ENCODE data around the gene UIMC1.

The UIMC1 gene

DNA sequence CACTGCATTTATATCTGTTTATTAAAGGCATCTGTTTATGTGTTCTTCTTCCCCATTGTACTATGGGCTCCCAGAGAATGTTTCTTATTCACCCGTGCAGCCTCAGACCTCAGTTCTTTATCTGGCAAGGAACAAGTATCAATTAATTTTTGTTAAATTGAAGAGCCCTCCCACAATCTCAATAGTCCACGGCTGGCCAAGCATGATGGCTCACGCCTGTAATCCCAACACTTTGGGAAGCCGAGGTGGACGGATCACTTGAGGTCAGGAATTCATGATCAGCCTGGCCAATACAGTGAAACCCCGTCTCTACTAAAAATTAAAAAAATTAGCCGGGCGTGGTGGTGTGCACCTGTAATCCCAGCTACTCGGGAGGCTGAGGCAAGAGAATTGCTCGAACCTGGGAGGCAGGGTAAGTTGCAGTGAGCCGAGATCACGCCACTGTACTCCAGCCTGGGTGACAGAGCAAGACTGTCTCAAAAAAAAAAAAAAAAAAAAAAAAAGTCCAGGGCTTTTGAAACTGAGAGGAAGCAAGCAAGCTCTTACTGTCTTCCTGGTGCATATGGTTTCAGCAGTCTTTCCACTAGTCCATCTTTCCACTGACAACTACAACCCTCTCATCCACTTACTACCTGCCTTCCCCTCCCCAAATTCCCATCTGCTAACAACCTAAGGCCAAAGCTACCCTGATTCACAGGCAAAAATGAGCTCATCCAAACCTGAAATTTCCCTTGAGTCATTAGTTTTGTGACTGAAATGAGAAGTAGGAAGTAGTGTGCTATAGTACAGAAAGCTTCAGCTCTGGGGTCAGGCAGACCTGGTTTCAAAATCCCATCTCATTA is 105.1 kb downstream of the UIMC1 start:
- DNase-seq, result peak; percentile 56

DNA sequence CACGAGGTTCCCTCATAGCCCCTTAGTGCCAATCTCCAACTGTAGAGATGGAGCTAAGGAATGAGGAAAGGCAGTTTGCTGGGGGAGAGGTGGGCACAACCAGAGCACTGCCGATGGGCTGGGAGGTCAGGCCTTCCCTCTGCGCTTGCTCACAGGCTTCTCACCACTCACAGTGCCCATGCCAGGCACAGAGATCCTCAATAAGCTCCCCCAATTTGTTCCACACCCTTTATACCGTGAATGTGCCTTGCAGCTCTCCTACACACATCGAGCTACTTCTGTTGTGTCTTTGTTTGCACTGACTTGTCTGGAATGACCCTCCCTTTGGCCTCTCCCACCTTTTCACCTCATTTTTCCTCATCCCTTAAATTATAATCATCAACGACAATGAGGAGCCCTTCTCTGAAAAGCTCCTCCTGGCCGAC is 105.8 kb downstream of the UIMC1 start:
- no peak for DNase-seq

DNA sequence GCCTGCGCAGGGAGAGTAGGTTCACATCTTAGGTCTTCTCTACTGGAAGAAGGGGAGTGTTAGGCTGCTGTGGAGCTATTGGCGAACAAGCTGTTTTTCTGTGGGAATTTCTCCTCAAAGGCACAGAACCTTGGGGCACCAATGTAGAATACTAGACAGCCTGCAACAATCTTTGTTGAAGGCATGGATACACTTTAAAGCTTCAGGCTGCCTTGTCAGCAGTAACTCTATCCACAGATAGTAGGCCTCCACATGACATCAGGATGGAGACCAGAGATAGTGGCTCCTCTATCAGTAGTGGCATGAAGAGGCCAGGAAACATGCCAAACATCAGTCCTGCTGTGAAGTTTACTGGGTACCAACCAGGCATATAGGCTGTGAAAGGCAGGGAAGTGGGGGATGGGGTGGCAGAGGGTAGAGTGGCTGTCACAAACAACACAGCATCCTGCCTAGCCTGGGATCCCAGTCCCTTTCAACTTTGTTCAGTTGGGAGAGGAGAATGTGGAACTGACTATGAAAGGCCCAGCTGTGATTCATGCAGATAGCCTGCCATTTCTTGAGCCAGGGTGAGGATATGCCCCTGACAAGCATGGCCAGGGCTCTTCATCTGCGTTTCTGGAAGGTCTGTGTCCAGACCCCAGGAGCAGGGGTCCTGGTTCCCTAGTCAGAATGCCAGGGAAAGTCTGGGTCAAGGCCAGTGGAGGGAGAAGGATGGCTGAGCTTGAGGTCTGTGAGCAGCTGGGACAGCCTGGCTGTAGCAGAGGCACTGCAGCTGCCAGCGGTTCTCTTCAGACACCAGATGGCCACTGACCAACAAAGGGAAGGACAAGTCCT is 106.4 kb downstream of the UIMC1 start:
- peak; percentile 54 for DNase-seq

DNA sequence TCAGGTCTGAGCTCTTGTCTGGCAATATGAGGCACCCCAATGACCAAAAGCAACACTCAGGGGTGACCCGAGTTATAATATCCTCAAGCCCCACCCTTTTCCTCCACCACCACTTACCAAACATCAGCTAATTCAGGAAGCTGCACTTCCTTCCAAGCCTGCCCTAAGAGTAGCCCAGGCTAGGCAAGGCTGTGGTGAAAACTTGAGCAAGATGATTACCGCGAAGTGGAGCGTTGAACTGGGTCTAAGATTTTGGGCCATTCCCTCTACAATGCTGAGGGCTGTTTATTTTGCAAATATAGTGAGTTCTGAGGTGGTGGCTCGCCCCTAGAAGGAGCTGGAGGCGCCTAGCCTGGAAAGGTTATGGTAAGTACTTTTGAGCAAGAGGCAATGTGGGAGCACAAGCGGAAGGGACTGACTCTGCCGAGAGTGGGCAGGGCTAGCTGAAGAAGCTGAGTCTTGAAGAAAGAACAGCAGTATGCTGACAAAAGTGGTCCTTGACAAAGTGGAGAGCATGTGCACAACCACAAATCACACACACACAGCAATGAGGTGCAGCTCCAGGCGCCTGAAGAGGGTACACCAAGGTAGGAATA is 107.2 kb downstream of the UIMC1 start, which contains the start of gene HK3:
TSS of gene HK3 (minus strand) at position 51 of the 596 bp plus-strand sequence. CDS start 3,187 bp downstream, outside the sequence.
- peak; percentile 52 for DNase-seq

DNA sequence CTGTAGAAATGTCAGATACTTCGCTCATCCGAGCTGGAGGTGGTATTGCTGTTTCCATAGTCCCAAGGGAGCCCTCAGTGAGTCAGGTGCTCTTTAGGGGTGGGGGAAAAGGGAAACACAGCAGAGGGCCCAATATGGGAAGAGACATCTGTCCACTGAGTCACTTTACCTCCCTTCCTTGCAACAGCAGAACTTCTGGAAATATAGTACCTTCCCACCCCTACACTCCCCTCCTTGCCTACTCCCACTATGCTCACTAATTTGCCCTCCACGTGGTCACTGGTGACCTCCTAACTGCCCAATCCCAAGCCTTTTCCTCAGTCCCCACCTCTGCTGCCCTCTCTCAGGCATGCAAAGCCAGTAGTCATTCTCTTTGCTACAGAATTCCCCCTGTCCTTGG is 109.3 kb downstream of the UIMC1 start:
- peak; percentile 48 for DNase-seq

DNA sequence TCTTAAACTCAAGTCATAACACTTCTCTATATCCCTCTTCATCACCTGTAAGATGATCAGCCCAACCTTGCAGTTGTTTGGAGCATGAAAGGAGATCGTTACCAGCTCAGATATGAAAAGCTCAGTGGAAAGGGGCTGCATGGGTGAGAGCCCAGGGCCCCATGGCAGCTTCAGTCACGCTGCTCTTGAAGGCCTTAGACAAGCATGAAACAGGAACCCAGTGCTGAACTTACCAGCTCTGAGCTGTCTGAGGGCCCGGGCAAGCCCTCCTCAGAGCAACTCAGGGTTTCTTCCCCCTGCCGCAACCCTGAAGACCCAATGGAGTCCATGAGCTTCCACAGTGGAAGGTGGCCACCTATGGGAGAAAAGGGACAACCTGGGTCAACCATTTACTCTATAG is 110.7 kb downstream of the UIMC1 start:
- DNase-seq, result peak; percentile 38

DNA sequence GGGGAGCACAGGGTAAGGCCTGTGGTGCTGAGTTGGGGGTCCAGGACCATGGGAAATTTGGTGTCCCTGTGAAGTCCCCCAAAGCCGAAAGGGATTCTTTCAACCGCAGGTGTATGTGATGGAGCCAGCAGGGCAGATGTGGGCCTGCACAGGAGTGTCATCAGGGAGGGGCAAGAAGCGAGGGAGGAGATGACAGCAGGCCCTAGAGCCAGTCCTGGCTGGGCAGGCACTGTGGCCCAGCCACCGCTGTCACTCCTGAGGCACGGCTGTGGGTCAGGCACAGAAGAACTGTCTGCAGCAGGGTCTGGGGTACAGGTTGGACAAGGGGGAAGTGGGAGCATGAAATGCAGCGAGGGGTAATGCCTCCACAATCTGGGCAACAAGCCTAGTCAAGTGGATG is 112.3 kb downstream of the UIMC1 start:
- DNase-seq, result peak; percentile 30

DNA sequence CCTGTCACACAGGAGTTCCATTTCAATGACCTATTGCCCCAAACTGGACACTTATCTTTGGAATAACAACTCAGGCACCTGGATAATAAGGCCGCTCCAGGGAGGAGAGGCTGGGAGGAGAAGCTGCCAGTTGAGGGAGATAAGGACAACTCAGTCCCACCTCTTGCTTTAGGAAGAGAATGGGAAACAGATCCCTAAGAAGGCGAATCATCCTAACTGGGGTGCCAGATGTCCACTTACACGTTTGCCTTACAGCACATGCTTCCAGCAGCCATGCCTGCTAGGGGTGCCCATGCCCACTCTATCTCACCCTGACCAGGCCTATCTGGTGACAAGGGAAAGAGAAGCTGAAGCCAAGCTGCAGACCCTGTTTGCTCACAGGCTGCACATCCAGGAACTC is 113.9 kb downstream of the UIMC1 start:
- DNase-seq, result peak; percentile 49

DNA sequence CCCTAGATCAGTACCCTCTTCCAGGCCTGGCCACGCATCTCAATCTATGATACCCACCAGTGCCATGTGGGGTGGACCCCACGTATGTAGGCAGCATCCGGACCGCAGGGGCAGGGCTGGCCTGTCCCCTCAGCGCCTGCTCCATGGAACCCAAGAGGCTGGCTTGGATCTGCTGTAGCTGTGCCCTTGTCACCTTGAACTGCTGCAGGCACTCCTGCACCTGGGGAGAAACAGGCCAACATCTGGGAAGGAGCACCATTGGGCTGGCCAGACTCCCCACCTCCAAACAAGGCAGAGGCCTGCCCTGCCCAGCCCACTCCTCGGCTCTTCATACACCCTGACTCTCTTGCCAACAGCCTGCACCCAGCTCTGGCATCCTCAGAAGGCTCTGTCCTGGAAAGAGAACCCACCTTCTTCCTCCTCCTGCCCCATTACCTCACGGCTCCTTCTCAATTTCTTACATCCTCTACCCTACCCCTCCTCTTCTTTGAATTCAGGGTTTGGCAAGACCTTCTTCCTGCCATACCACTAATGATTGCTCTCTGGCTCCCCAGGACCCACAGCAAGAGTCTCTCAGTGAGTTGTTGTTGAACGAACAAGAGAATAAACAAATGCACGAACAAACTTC is 115.1 kb downstream of the UIMC1 start:
- DNase-seq, result peak; percentile 35

DNA sequence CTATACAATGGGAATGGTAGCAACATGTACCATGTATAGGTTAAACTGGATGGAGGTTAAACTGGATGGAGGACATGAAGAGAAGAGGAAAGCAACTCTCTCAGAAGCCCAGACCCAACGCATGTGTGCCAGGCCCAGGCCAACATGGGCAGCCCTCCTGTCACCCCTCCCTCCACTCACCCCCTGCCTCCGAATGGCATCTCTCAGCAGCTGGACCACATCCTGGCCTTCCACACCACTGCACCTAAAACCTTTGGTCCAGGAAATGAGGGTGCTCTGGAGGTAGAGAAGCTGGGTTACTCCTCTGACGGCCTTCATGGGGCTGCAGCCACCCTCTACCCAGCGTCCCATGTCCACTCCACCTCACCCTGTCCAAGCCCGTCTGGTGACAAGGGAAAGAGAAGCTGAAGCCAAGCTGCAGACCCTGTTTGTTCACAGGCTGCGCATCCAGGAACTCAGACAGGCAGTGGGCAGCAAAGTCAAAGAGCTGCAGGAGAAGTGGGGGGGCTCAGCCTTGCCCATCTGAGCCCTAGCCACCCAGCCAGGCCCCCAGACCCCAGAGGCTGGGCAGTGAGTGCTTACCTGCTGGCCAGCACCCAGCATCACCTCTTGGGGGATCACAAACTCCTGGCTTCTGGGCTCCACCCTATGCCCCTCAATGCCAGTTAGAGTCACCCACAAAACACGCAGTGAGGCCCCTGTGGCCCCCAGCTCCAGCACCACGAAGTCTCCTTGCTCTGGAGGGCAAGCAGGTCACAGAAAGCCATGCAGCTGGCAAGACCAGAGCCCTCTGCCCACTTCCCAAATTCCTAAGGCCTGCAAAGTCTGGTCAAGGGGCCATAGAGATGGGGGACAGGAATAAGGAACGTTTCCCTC is 115.9 kb downstream of the UIMC1 start:
- peak; percentile 50 for DNase-seq

DNA sequence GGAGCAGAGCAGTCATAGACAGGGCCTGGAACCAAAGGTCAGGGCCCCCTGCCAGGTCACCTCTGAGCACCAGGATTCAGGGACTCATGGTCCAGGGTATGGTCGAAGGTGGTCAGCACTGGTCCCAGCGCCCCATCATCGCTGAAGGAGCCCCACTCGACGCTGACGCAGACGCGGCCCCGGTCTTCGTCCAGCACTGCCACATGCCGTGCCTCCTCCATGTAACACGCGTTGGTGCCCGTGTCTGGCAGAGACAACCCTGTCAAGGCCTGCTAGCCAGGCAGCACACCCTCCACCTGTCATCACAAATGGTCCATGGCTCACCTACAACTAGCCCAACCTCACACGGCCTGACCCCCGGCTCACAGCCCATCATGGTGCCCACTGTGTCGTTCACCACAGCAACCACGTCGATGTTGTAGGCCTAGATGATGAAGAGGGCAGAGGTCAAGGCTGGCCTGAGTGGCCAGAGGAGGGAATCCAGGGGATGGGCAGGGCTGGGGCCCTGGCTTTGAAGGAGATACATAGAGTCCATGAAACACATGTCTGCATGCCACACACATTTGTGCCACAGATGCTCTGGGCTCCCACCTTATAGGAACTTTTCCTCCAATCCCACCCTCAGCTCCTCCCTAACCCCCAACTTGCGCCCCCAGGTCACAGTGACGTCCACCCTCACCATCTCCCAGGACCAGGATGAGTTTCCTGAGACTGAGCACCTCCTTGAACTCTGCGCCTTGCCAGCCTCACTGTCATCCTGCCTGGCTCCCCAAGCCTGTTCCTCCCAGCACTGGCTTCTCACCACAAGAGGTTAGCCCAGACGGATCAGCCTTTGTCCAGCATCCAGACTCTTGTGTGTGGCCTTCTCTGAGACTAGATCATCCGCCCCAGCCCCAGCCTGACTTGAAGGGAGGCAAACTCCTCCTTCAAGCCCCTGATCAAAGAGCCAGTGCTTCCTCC is 117.0 kb downstream of the UIMC1 start:
- no peak for DNase-seq

DNA sequence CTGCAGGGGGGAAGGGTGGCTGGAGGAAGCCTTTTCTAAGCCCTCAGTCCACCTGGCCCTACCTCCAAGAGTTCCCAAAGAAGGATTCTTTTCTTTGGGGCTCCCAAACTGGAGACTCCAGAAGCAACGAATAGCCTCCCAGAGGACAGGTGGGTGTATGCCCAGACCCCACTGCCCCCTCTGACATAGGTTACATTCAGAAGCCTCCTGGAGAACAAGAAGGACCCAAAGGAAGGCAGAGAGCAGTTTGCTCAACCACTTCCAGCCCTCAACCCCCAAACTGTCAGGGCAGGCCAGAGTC is 117.8 kb downstream of the UIMC1 start:
- DNase-seq, result no peak

DNA sequence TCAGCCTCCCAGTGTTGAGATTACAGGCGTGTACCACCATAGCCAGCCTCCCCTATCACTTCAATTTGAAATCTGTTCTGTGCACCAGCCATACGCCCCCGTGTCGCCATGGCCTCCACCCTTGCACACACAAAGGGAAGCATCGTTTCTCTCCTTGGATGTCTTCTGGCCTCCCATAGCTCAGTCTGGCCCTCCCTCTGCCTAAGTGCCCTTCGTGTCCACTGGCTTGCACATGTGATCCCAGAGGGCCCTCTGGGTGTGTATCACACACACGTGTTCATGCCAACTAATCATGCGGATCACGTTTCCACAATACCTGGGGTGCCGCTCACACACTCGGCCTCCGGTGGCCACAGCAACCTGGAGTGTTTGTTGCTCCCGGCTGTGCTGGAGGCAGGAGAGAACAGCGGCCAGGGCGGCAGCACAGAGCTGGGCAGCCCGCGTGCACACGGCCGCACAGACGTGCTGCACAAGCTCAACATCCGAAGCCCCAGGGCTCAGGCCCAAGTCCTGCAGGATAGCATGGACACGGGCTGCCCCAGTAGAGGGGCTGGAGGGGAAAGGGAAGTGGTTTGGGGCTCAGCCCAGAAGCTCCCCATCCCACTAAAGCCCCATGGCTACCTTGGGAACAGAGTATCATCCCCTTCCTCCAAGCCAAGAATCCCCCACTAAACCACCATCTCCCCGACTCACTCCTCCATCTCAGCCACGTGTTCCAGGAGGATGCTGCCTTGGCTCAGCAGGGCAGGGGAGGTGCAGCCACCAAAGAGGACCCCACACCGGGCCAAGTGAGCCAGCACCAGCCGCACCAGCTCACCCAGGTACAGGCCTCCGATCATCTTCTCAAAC is 118.3 kb downstream of the UIMC1 start:
- DNase-seq, result no peak

DNA sequence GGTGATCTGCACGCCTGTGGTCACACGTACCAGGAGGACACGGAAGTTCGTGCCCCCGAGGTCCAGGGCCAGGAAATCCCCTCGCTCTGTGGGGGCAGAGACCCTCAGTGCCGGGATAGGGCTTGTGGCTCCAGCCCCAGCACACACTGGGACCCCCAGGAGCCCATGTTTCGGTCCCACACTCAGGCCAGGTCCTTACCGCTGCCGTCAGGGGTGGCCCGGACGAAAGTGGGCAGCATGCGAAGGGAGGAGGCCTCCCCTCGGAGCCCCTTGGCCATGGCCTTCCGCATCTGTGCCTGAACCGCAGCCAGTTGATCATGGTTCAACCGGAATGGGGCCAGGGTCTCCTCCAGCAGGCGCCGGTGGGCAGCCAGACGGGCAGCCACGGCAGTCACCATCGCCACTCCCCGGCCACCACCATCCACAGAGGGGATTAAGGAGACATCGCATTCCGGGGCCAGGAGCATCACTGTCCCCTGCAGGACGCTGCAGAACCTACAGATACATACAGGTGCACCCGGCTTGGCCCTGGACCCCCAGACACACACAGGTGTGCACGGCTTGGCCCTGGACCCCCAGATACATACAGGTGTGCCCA is 119.2 kb downstream of the UIMC1 start:
- no peak for DNase-seq

DNA sequence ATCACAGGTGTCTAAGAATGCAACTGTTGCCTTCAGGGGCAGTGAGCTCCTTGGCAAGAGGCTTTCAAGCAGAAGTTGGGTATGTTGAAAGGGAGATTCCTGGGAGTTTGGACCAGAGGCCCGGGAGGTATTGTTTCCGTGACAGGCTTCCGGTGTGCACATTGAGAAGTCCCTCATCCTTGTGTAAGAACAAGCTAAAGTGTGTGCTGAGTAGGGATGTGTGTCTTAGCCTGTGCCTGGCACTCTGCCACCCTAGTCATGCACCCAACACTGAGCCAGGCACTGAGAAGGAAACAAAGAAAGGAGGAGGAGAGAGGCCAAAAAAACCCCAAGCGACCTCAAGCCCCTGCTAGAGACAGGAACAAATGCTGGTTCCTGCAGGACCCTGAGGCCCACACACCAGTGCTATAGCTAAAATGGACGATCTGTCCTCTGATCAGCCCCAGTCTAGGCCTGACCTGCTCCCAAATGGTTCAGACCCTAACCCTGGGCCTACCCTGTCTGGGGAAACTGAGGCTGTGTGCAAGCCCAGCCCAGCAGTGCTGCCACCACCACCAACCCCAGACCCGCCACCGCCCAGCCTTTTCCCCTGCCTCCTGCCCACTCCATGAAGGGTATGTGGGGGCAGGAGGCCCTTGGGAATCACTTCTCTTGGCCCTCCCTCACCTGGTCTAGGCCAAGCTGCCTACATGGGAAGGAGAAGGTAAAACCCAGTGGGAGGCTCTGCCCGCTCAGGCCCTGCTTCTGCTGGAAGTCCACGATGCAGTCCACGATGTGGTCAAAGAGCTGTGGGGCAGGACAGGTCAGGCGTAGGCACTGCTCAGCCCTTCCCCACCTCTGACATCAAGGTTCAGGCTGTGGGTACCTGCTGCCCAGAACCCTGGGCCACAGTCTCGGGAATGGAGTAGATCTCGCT is 120.0 kb downstream of the UIMC1 start:
- DNase-seq, result no peak

DNA sequence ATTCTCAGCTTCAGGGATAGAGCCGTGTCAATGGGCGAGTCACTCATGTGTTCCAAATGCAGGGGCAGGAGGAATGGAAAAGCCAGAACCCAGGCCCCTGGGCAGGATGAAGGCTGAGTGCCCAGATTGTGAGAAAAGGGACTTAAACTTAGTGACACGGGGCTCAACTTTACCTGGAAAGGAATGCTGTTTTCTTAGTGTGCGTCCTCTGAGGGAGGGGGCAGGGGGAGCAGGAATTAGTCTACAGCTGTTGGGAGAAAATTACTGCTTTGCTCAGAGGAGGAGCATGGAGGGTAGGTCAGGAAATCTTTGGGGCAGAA is 122.0 kb downstream of the UIMC1 start:
- DNase-seq, result no peak

DNA sequence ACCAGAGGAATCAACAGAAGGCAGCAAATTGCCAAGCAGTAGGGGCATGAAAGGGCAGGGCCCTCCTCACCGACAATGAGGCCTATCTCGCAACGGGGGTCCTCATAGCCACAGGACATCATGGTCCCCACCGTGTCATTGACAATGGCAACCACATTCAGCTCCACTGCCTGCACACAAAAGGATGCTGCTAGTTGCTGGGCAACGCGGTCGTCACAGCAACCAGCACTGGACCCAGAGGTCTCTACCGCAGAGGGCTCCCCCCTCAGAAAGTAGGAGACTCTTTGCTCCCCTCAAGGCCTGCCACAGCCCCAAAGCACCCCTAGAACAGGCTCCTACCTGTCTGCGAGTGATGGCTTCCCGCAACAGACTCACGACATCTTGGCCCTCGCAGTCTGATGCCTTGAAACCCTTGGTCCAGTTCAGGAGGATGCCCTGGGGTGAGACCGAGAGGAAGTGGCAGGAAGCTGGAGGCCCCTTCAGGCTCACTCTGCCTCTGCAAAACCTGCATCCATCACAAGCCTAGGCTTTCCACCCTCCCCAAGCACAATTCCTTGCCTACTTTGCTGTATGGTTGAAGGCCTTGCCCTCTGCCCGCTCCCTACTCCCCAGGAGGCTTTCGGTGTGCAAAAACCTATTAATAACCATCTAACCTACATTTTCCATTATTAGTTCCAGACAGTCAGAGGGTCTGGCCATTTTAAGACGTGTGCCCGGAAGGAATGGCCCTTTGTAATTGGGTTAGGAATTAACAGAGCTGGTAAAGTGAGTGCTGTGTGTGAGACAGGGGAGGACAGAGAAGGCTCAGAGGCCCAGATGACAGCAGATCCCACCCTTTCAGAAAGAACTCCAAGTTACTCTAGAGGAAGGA is 122.6 kb downstream of the UIMC1 start:
- DNase-seq, result no peak

DNA sequence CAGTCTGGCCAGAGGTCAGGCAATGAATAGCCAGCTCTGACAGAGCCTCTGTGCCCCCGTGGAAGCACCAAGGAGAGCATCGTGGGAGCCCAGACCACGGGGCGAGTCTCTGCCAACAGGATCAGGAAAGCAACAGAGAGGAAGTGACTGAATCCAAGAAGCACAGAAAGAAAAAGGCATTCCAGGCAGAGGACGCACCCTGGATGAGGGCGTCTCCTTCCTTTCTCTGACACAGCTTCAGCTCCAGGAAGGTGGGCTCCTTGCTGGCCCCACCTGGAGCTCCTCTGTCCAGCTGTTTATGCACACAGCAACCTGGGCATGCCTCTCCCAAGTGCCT is 124.0 kb downstream of the UIMC1 start:
- DNase-seq, result no peak

Measured in activated CD8-positive, alpha-beta memory T cell treated with anti-CD3 and anti-CD28 coated beads for 24 hours (primary cell).